Astrocyte (in vitro differentiated cells and primary cell): ENCODE results near the gene DLGAP1. TPM values are rescaled to one million over a fixed set of nuclear protein-coding genes. Genes with fewer than 3 reads are reported as not detected.

Experiments
- DNase-seq: peaks from one replicate; pipeline ENCODE4 v3.0.0-alpha.2; 2010; ENCODE audit warnings: low read depth
- FAIRE-seq: peaks from 2 replicates; lab custom pipeline; 2011; peaks lifted over from hg19 to GRCh38; lab: Jason Lieb, UNC
- H2AFZ ChIP-seq: 2 replicates; pipeline ENCODE4 v1.6.0; 2012; ENCODE audit warnings: low read depth, low read length, inconsistent platforms
- H3K27ac ChIP-seq: 2 replicates; pipeline ENCODE4 v1.5.1; 2011; ENCODE audit warnings: low read depth, low read length, inconsistent platforms
- H3K27me3 ChIP-seq: 2 replicates; pipeline ENCODE4 v1.6.0; 2011; ENCODE audit warnings: low read length, inconsistent platforms; ENCODE audit not compliant: insufficient read depth
- H3K36me3 ChIP-seq: 2 replicates; pipeline ENCODE4 v1.5.1; 2011; ENCODE audit warnings: low read length, inconsistent platforms; ENCODE audit not compliant: insufficient read depth
- H3K4me1 ChIP-seq: 2 replicates; pipeline ENCODE4 v1.5.1; 2011; ENCODE audit warnings: low read length, inconsistent platforms; ENCODE audit not compliant: insufficient read depth
- H3K4me2 ChIP-seq: 2 replicates; pipeline ENCODE4 v1.6.0; 2012; ENCODE audit warnings: low read length, inconsistent platforms
- H3K4me3 ChIP-seq: 2 replicates; pipeline ENCODE4 v1.5.1; 2011; ENCODE audit warnings: low read depth, mild to moderate bottlenecking, low read length, inconsistent platforms; ENCODE audit not compliant: insufficient read depth
- H3K79me2 ChIP-seq: 2 replicates; pipeline ENCODE4 v1.6.0; 2012; ENCODE audit warnings: mild to moderate bottlenecking, low read length, inconsistent platforms; ENCODE audit not compliant: insufficient read depth
- H3K9ac ChIP-seq: 2 replicates; pipeline ENCODE4 v1.6.0; 2012; ENCODE audit warnings: mild to moderate bottlenecking, low read length, inconsistent platforms
- H3K9me3 ChIP-seq: 2 replicates; pipeline ENCODE4 v1.5.1; 2012; ENCODE audit warnings: low read depth, mild to moderate bottlenecking, low read length, inconsistent platforms; ENCODE audit not compliant: insufficient read depth
- H4K20me1 ChIP-seq: 2 replicates; pipeline ENCODE4 v1.6.0; 2012; ENCODE audit warnings: low read length, inconsistent platforms; ENCODE audit not compliant: insufficient read depth
- H3K27ac Mint-ChIP-seq: one replicate; pipeline ENCODE4 v1.8.0; 2021; ENCODE audit warnings: mild to moderate bottlenecking, mixed read lengths; ENCODE audit not compliant: unreplicated experiment
- H3K27me3 Mint-ChIP-seq: one replicate; pipeline ENCODE4 v1.8.0; 2021; ENCODE audit warnings: low read depth, mixed read lengths; ENCODE audit not compliant: unreplicated experiment
- H3K36me3 Mint-ChIP-seq: one replicate; pipeline ENCODE4 v1.8.0; 2021; ENCODE audit warnings: low read depth, mixed read lengths; ENCODE audit not compliant: unreplicated experiment
- H3K4me1 Mint-ChIP-seq: one replicate; pipeline ENCODE4 v1.8.0; 2021; ENCODE audit warnings: low read depth, mixed read lengths; ENCODE audit not compliant: unreplicated experiment
- H3K4me3 Mint-ChIP-seq: one replicate; pipeline ENCODE4 v1.8.0; 2021; ENCODE audit warnings: mild to moderate bottlenecking, moderate library complexity, mixed read lengths; ENCODE audit not compliant: unreplicated experiment
- H3K9me3 Mint-ChIP-seq: one replicate; pipeline ENCODE4 v1.8.0; 2021; ENCODE audit warnings: mild to moderate bottlenecking, mixed read lengths; ENCODE audit not compliant: unreplicated experiment
- CTCF ChIP-seq: IDR thresholded peaks from 2 replicates; pipeline ENCODE4 v1.5.1; 2011; ENCODE audit warnings: low read depth, mild to moderate bottlenecking, inconsistent platforms, low read length, moderate library complexity; ENCODE audit not compliant: insufficient read depth
- EZH2 ChIP-seq: IDR thresholded peaks from 2 replicates; pipeline ENCODE4 v1.6.1; 2012; ENCODE audit warnings: mild to moderate bottlenecking, low read length, inconsistent platforms; ENCODE audit not compliant: insufficient read depth
- total RNA-seq: library from RNA; stranded (reverse); gene quantifications from 2 replicates; pipeline ENCODE4 v1.2.1, GENCODE V29; 2021

The DLGAP1 gene
- total RNA-seq, 1 donor from 2014 or later: 2.3 TPM

DNA sequence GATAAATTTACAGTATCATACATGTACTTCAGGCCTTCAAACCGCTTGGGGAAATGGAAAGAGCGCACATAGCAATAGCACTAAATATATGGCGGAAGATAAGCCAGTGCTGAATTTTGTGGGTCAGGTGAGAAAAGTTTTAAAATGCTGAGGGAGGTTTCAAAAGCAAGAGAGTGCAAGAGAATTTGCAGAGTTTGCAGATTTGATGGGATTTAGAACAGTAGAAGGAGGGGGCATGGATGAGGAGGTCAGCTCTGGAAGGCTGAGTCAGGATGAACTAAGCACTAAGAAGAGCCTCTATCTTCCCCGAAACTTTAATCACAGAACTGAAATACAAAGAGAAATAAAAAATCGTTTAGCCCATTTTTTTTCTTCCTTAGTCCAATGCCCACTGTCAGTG lies 145.9 kb downstream of the DLGAP1 start:
- H3K4me1 Mint-ChIP-seq: no peaks in the 10 kb centered on the region
- H3K27ac Mint-ChIP-seq: no peak overlapping the region

GRCh38 chr18:4308576-4308975 lies 146.5 kb downstream of the DLGAP1 start:
- Histone ChIP-seq H3K4me3 (no peak overlapping the region), H3K27me3 (no peaks in the 10 kb centered on the region), H3K4me1 (no peaks in the 10 kb centered on the region), H3K79me2 (no peaks in the 10 kb centered on the region), H4K20me1 (no peaks in the 10 kb centered on the region), H2AFZ (no peak overlapping the region), H3K27ac (no peak overlapping the region), H3K9ac (no peak overlapping the region), H3K9me3 (no peaks in the 10 kb centered on the region), H3K4me2 (no peak overlapping the region), H3K36me3 (no peaks in the 10 kb centered on the region)
- DNase-seq: no peak
- no peaks in the 10 kb centered on the region for H3K9me3 Mint-ChIP-seq
- no peaks in the 10 kb centered on the region for H3K36me3 Mint-ChIP-seq
- H3K4me3 Mint-ChIP-seq: no peak overlapping the region
- FAIRE-seq: no peak
- H3K27me3 Mint-ChIP-seq: no peaks in the 10 kb centered on the region
- H3K4me1 Mint-ChIP-seq: no peaks in the 10 kb centered on the region
- H3K27ac Mint-ChIP-seq: no peak overlapping the region
- TF ChIP-seq CTCF (no peak), EZH2 (no peak)

More for the DNA sequence above, 145.9 kb downstream of the DLGAP1 start:
- Histone ChIP-seq H3K9me3 (no peaks in the 10 kb centered on the region), H3K27me3 (no peaks in the 10 kb centered on the region), H3K79me2 (no peaks in the 10 kb centered on the region), H4K20me1 (no peaks in the 10 kb centered on the region), H3K9ac (no peak overlapping the region), H3K27ac (no peak overlapping the region), H3K36me3 (no peaks in the 10 kb centered on the region), H2AFZ (no peak overlapping the region), H3K4me3 (no peak overlapping the region), H3K4me2 (no peak overlapping the region), H3K4me1 (no peaks in the 10 kb centered on the region)
- Mint-ChIP-seq H3K36me3 (no peaks in the 10 kb centered on the region), H3K9me3 (no peaks in the 10 kb centered on the region), H3K4me3 (no peak overlapping the region), H3K27me3 (no peaks in the 10 kb centered on the region)
- FAIRE-seq (no peak), DNase-seq (no peak)
- no peak for TF ChIP-seq EZH2
- no peak for TF ChIP-seq CTCF

DNA sequence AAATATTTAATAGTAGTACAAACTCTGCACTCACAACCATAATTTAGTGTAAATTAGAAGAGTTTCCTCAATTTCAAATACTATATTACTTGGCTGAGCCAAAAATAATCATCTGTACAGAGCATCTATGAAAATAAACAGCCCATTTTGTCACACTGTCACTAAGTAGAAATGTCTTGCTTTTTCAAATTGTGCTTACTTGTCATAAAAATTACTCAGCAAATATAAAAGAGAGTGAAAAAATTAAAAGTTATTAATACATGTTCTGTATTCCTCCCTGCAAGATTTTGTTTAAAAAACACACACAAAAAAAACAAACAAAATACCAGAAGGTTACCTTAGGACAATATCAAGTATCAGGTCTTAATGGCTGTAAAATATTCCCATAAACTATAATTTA lies 155.7 kb downstream of the DLGAP1 start:
- H3K27me3 Mint-ChIP-seq: no peaks in the 10 kb centered on the region
- no peak overlapping the region for H3K27ac Mint-ChIP-seq
- FAIRE-seq: no peak
- Histone ChIP-seq H3K9me3 (no peaks in the 10 kb centered on the region), H3K4me2 (no peak overlapping the region), H3K4me3 (no peak overlapping the region), H4K20me1 (no peaks in the 10 kb centered on the region), H2AFZ (no peak overlapping the region), H3K27ac (no peak overlapping the region), H3K79me2 (no peaks in the 10 kb centered on the region), H3K27me3 (no peaks in the 10 kb centered on the region), H3K4me1 (no peaks in the 10 kb centered on the region), H3K36me3 (no peaks in the 10 kb centered on the region), H3K9ac (no peak overlapping the region)
- TF ChIP-seq EZH2 (no peak), CTCF (no peak)
- H3K9me3 Mint-ChIP-seq: no peaks in the 10 kb centered on the region
- no peaks in the 10 kb centered on the region for H3K4me1 Mint-ChIP-seq
- H3K4me3 Mint-ChIP-seq: no peak overlapping the region
- H3K36me3 Mint-ChIP-seq: no peaks in the 10 kb centered on the region
- DNase-seq: no peak
